COR-L47 (cell line): ENCODE results near the gene NR0B1.

Experiments
- DNase-seq: peaks from one replicate; lab custom pipeline; 2025; lab: John Stamatoyannopoulos, UW

The NR0B1 gene

GRCh38 chrX:30270639-30271038, 38.6 kb downstream of the NR0B1 start:
- DNase-seq: no peak

DNA sequence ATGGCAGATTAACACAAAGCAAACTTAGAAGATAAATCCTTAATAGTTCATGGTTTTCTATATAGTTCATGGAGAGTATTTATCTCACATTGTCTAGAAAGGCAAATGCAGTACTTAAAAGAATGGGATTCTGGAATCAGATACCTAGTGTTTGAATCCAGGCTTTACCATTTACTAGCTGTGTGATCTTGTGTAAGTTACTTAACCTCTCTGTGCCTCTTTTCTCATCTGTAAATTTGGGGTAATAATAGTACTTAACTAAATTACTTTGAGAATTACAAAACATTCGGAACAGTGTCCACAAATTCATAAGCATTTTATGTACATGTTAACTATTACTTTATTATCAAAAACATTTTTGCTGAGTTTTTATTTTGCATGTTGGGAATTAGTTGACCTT, 46.4 kb downstream of the NR0B1 start:
- DNase-seq: no peak

- DNase-seq: no peak
Observed at GRCh38 chrX:30261012-30261411, 48.2 kb downstream of the NR0B1 start.

GRCh38 chrX:30259927-30260326, 49.3 kb downstream of the NR0B1 start:
- DNase-seq: no peak
